CD4-positive, alpha-beta T cell (primary cell): ENCODE data around the gene ANO6. TPM values are rescaled to one million over a fixed set of nuclear protein-coding genes. Genes with fewer than 3 reads are reported as not detected.

Experiments
- ATAC-seq: fragments of 200-7000 bp; cut with Tn5 transposase; one replicate; pipeline ENCODE4 v1.10.0; 2022; ENCODE audit warnings: mild to moderate bottlenecking; ENCODE audit not compliant: poor library complexity
- CTCF ChIA-PET: fragments of 350-600 bp; sonication (Branson Sonifier 250); formaldehyde crosslinking; loops from one replicate; lab custom pipeline; 2021; ENCODE audit warnings: antibody characterized with exemption, inconsistent platforms; lab: Charles Lee
- POLR2A ChIA-PET: fragments of 350-600 bp; sonication (Branson Sonifier 250); formaldehyde crosslinking; loops from one replicate; lab custom pipeline; 2021; ENCODE audit warnings: antibody characterized with exemption, inconsistent platforms; lab: Charles Lee
- DNase-seq, 14 experiments: peaks; one replicate each; pipeline ENCODE4 v3.0.0-alpha.2; 2013 to 2020; ENCODE audit warnings: mixed read lengths in 2 of 14
- H3K27ac ChIP-seq, 2 donors: one replicate each; pipeline versions ENCODE4 v1.5.1 to v1.7.0; 2013; ENCODE audit warnings: low read length in 2 of 2, low read depth in 1 of 2, mild to moderate bottlenecking in 1 of 2
- H3K27me3 ChIP-seq, 2 experiments: 1 replicate in 1 of 2; 2 replicates in 1 of 2; pipeline versions ENCODE4 v1.6.1 to v1.7.0; 2013; ENCODE audit warnings: low read length in 2 of 2, control low read depth in 1 of 2, mild to moderate bottlenecking in 1 of 2, moderate library complexity in 1 of 2; ENCODE audit not compliant: insufficient read depth in 2 of 2, control insufficient read depth in 1 of 2
- H3K36me3 ChIP-seq: one replicate; pipeline ENCODE4 v1.6.1; 2013; ENCODE audit warnings: low read length, control low read depth; ENCODE audit not compliant: insufficient read depth
- H3K4me1 ChIP-seq: one replicate; pipeline ENCODE4 v1.6.1; 2013; ENCODE audit warnings: low read length, control low read depth; ENCODE audit not compliant: insufficient read depth
- H3K4me3 ChIP-seq: one replicate; pipeline ENCODE4 v1.5.1; 2013; ENCODE audit warnings: mild to moderate bottlenecking, low read length, moderate library complexity
- H3K9me3 ChIP-seq, 2 experiments: 1 replicate in 1 of 2; 2 replicates in 1 of 2; pipeline versions ENCODE4 v1.6.1 to v1.7.0; 2013; ENCODE audit warnings: low read length in 2 of 2, mild to moderate bottlenecking in 2 of 2, control low read depth in 1 of 2, moderate library complexity in 1 of 2; ENCODE audit not compliant: control insufficient read depth in 1 of 2, insufficient read depth in 1 of 2
- H3K27ac Mint-ChIP-seq: one replicate; pipeline ENCODE4 v1.8.0; 2020; ENCODE audit warnings: mixed read lengths
- H3K27me3 Mint-ChIP-seq: one replicate; pipeline ENCODE4 v1.8.0; 2021; ENCODE audit warnings: mixed read lengths
- H3K36me3 Mint-ChIP-seq: one replicate; pipeline ENCODE4 v1.8.0; 2021; ENCODE audit warnings: low read depth, mixed read lengths
- H3K4me1 Mint-ChIP-seq: one replicate; pipeline ENCODE4 v1.8.0; 2021; ENCODE audit warnings: low read depth, mixed read lengths
- H3K4me3 Mint-ChIP-seq: one replicate; pipeline ENCODE4 v1.8.0; 2020; ENCODE audit warnings: mild to moderate bottlenecking, mixed read lengths
- H3K9me3 Mint-ChIP-seq: one replicate; pipeline ENCODE4 v1.8.0; 2020; ENCODE audit warnings: mixed read lengths
- intact Hi-C, 2 experiments: fragments of 100-400 bp; cut with DNase I in 1 of 2; cut with micrococcal nuclease in 1 of 2; formaldehyde crosslinking; loops; one replicate each; pipeline versions ENCODE4 v1.15.1 to v1.9.0; 2023 to 2025; cut with DNase I, micrococcal nuclease
- total RNA-seq, 174 experiments: library from RNA in 2 of 174; stranded (reverse) in 2 of 174; gene quantifications; one replicate each; pipeline ENCODE4 v1.2.3 and lab custom pipeline; 2021 to 2026
- TF ChIP-seq, protein P1 (sequence below): fragments of 200-600 bp; IDR thresholded peaks from one replicate; pipeline ENCODE4 v1.8.0; 2022; ENCODE audit warnings: antibody characterized with exemption, mild to moderate bottlenecking

Gene ANO6
- total RNA-seq, 2 experiments from 2014 or later = 11.6 to 11.7 TPM

GRCh38 chr12:45356822-45357538, 141.1 kb downstream of the ANO6 start:
- POLR2A ChIA-PET = no interaction called here
- peaks cover 0 to 6% of the 10 kb centered on the region in 2 experiments for H3K9me3 ChIP-seq
- H3K27ac ChIP-seq = no peak overlapping the region
- DNase-seq = no peak
- Mint-ChIP-seq H3K27me3 (no peaks in the 10 kb centered on the region), H3K4me1 (peaks cover 11% of the 10 kb centered on the region), H3K36me3 (peaks cover 88% of the 10 kb centered on the region), H3K4me3 (no peak overlapping the region), H3K27ac (no peak overlapping the region), H3K9me3 (peaks cover 9% of the 10 kb centered on the region)
- no peaks in the 10 kb centered on the region for H3K27me3 ChIP-seq
- TF ChIP-seq, protein P1, sequence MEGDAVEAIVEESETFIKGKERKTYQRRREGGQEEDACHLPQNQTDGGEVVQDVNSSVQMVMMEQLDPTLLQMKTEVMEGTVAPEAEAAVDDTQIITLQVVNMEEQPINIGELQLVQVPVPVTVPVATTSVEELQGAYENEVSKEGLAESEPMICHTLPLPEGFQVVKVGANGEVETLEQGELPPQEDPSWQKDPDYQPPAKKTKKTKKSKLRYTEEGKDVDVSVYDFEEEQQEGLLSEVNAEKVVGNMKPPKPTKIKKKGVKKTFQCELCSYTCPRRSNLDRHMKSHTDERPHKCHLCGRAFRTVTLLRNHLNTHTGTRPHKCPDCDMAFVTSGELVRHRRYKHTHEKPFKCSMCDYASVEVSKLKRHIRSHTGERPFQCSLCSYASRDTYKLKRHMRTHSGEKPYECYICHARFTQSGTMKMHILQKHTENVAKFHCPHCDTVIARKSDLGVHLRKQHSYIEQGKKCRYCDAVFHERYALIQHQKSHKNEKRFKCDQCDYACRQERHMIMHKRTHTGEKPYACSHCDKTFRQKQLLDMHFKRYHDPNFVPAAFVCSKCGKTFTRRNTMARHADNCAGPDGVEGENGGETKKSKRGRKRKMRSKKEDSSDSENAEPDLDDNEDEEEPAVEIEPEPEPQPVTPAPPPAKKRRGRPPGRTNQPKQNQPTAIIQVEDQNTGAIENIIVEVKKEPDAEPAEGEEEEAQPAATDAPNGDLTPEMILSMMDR = no peak
- ATAC-seq = no peak
- intact Hi-C loops = no loop called here
- H3K36me3 ChIP-seq = peaks cover 19% of the 10 kb centered on the region
- CTCF ChIA-PET = no interaction called here
- peaks cover 5% of the 10 kb centered on the region for H3K4me1 ChIP-seq
- H3K4me3 ChIP-seq = no peak overlapping the region

- Histone ChIP-seq H3K36me3 (peaks cover 19% of the 10 kb centered on the region), H3K4me1 (peaks cover 5% of the 10 kb centered on the region), H3K27ac (no peak overlapping the region), H3K27me3 (no peaks in the 10 kb centered on the region), H3K4me3 (no peak overlapping the region), H3K9me3 (peaks cover 0 to 12% of the 10 kb centered on the region in 2 experiments)
- Mint-ChIP-seq H3K36me3 (peaks cover 91% of the 10 kb centered on the region), H3K27ac (no peak overlapping the region), H3K4me3 (no peak overlapping the region), H3K4me1 (peaks cover 11% of the 10 kb centered on the region), H3K27me3 (no peaks in the 10 kb centered on the region), H3K9me3 (peaks cover 13% of the 10 kb centered on the region)
- ATAC-seq (no peak), DNase-seq (no peak)
- CTCF ChIA-PET = no interaction called here
- intact Hi-C loops = no loop called here
- TF ChIP-seq, protein P1 = no peak
- POLR2A ChIA-PET = no interaction called here
These were observed 141.9 kb downstream of the ANO6 start for GRCh38 chr12:45357539-45358417.

- peaks cover 7 to 29% of the 10 kb centered on the region in 2 experiments for H3K9me3 ChIP-seq
- peaks cover 19% of the 10 kb centered on the region for H3K36me3 ChIP-seq
- TF ChIP-seq, protein P1 = no peak
- no peaks in the 10 kb centered on the region for H3K27me3 ChIP-seq
- H3K27ac ChIP-seq = no peak overlapping the region
- POLR2A ChIA-PET = no interaction called here
- no peak for ATAC-seq
- Mint-ChIP-seq H3K27ac (no peak overlapping the region), H3K4me1 (no peaks in the 10 kb centered on the region), H3K36me3 (peaks cover 91% of the 10 kb centered on the region), H3K4me3 (no peak overlapping the region), H3K9me3 (peaks cover 15% of the 10 kb centered on the region), H3K27me3 (no peaks in the 10 kb centered on the region)
- CTCF ChIA-PET = no interaction called here
- no peaks in the 10 kb centered on the region for H3K4me1 ChIP-seq
- DNase-seq = no peak
- no peak overlapping the region for H3K4me3 ChIP-seq
- intact Hi-C loops = no loop called here
These were observed 146.4 kb downstream of the ANO6 start for GRCh38 chr12:45362291-45362690.
